Natural killer cell (primary cell): Measurements from ENCODE around the gene OXER1. TPM values are rescaled to one million over a fixed set of nuclear protein-coding genes. Genes with fewer than 3 reads are reported as not detected.

Source experiments
- ATAC-seq, 3 donors: fragments of 150-1000 bp in 2 of 3; fragments of 200-7000 bp in 1 of 3; cut with Tn5 transposase; 1 replicate in 1 of 3; 2 replicates in 2 of 3; pipeline ENCODE4 v1.10.0; 2021; ENCODE audit warnings: mild to moderate bottlenecking in 2 of 3, moderate library complexity in 2 of 3
- DNase-seq, 2 donors: peaks; one replicate each; pipeline versions ENCODE4 v3.0.0 to v3.0.0-alpha.2; 2013 to 2021; ENCODE audit warnings: mixed read lengths in 1 of 2
- H3K27ac ChIP-seq: one replicate; pipeline ENCODE4 v1.5.1; 2013; ENCODE audit warnings: mild to moderate bottlenecking, low read length
- H3K27me3 ChIP-seq: one replicate; pipeline ENCODE4 v1.6.1; 2013; ENCODE audit warnings: low read length; ENCODE audit not compliant: control insufficient read depth, insufficient read depth
- H3K36me3 ChIP-seq: one replicate; pipeline ENCODE4 v1.6.1; 2013; ENCODE audit warnings: low read length; ENCODE audit not compliant: control insufficient read depth, insufficient read depth
- H3K4me1 ChIP-seq: one replicate; pipeline ENCODE4 v1.6.1; 2013; ENCODE audit warnings: low read length; ENCODE audit not compliant: control insufficient read depth, insufficient read depth
- H3K4me3 ChIP-seq: one replicate; pipeline ENCODE4 v1.5.1; 2013; ENCODE audit warnings: low read length
- H3K9me3 ChIP-seq: one replicate; pipeline ENCODE4 v1.6.1; 2013; ENCODE audit warnings: low read length; ENCODE audit not compliant: control insufficient read depth, insufficient read depth
- H3K27ac Mint-ChIP-seq, 2 donors: one replicate each; pipeline ENCODE4 v1.8.0; 2022; ENCODE audit warnings: mild to moderate bottlenecking in 2 of 2, mixed read lengths in 2 of 2, moderate library complexity in 1 of 2
- H3K27me3 Mint-ChIP-seq, 2 donors: one replicate each; pipeline ENCODE4 v1.8.0; 2022; ENCODE audit warnings: low read depth in 2 of 2, mixed read lengths in 2 of 2
- H3K36me3 Mint-ChIP-seq: one replicate; pipeline ENCODE4 v1.8.0; 2022; ENCODE audit warnings: mixed read lengths
- H3K4me1 Mint-ChIP-seq, 2 donors: one replicate each; pipeline ENCODE4 v1.8.0; 2022; ENCODE audit warnings: mixed read lengths in 2 of 2
- H3K4me3 Mint-ChIP-seq: one replicate; pipeline ENCODE4 v1.8.0; 2022; ENCODE audit warnings: mild to moderate bottlenecking, moderate library complexity, mixed read lengths
- H3K9me3 Mint-ChIP-seq, 2 donors: one replicate each; pipeline ENCODE4 v1.8.0; 2022; ENCODE audit warnings: mixed read lengths in 2 of 2
- WGBS: methylation state at CpG from one replicate; pipeline ENCODE4 v1.1.7; 2013; ENCODE audit warnings: missing lambda C conversion rate; ENCODE audit not compliant: insufficient coverage; 5-methylcytosine and 5-hydroxymethylcytosine counted together
- intact Hi-C: fragments of 100-400 bp; cut with micrococcal nuclease; formaldehyde crosslinking; loops from one replicate; pipeline ENCODE4 v1.14.2; 2022
- total RNA-seq, 4 donors: library from RNA; stranded (reverse); fragments of 120-200 nt in 1 of 4; gene quantifications; one replicate each; pipeline versions ENCODE4 v1.2.3 to v1.2.4, GENCODE V29; 2013 to 2022
- TF ChIP-seq, protein P1 (sequence below): fragments of 200-600 bp; IDR thresholded peaks from one replicate; pipeline ENCODE4 v1.8.0; 2022; ENCODE audit warnings: antibody characterized with exemption

The OXER1 gene
- total RNA-seq, 3 donors from 2014 or later (not counting 1 experiment from before 2014, with no cell fraction given) = 0.19 to 2.7 (median 0.41) TPM

- ATAC-seq = no peak
- Mint-ChIP-seq H3K9me3 (no peaks in the 10 kb centered on the region), H3K27me3 (no peaks in the 10 kb centered on the region), H3K36me3 (no peaks in the 10 kb centered on the region), H3K27ac (no peak overlapping the region), H3K4me3 (no peak overlapping the region), H3K4me1 (no peaks in the 10 kb centered on the region)
- intact Hi-C loops = no loop called here
- TF ChIP-seq, protein P1, sequence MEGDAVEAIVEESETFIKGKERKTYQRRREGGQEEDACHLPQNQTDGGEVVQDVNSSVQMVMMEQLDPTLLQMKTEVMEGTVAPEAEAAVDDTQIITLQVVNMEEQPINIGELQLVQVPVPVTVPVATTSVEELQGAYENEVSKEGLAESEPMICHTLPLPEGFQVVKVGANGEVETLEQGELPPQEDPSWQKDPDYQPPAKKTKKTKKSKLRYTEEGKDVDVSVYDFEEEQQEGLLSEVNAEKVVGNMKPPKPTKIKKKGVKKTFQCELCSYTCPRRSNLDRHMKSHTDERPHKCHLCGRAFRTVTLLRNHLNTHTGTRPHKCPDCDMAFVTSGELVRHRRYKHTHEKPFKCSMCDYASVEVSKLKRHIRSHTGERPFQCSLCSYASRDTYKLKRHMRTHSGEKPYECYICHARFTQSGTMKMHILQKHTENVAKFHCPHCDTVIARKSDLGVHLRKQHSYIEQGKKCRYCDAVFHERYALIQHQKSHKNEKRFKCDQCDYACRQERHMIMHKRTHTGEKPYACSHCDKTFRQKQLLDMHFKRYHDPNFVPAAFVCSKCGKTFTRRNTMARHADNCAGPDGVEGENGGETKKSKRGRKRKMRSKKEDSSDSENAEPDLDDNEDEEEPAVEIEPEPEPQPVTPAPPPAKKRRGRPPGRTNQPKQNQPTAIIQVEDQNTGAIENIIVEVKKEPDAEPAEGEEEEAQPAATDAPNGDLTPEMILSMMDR = no peak
- 92% methylated on average over 1 of the region's 1 CpG for WGBS
- H3K27me3 ChIP-seq = no peaks in the 10 kb centered on the region
- no peaks in the 10 kb centered on the region for H3K9me3 ChIP-seq
- no peak overlapping the region for H3K4me3 ChIP-seq
- no peaks in the 10 kb centered on the region for H3K36me3 ChIP-seq
- no peak for DNase-seq
- H3K27ac ChIP-seq = no peak overlapping the region
- no peaks in the 10 kb centered on the region for H3K4me1 ChIP-seq
These were observed 17.2 kb upstream of the OXER1 start for GRCh38 chr2:42781181-42781580.

DNA sequence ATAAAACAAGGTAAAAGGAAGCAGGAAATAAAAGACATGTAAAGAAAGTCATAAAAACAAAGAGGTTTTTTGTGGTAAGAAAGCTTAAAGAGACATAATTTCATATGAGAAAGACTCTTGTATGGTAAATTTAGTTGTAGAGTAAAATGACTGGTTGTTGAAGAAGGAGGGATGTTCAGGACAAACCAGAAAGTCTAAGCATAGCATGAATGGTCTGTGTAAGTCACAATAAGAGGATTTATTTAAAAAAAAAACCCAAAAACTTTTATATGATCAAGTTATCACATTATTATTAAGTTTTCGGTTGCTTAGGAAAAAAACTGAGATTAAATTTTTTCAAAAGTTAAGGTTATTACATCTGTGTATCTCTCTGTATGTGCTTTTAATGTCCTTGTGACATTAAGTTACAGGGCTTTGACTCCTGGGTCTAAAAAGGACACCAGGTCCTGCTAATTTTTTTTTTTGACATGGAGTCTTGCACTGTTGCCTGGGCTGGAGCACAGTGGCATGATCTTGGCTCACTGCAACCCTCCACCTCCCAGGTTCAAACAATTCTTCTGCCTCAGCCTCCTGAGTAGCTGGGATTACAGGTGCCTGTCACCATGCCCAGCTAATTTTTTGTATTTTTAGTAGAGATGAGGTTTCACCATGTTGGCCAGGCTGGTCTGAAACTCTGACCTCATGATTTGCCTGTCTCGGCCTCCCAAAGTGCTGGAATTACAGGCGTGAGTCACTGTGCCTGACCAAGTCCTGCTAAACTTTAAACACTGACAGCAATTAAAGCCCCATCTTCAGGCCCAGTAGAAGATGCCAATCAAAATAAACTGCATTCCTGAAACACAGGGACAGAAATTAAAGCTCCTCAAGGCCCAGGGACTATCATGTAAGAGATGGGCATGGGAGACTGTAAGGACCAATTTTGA is 14.2 kb upstream of the OXER1 start:
- Histone ChIP-seq H3K27me3 (no peaks in the 10 kb centered on the region), H3K4me1 (no peaks in the 10 kb centered on the region), H3K4me3 (no peak overlapping the region), H3K9me3 (no peaks in the 10 kb centered on the region), H3K27ac (no peak overlapping the region), H3K36me3 (no peaks in the 10 kb centered on the region)
- DNase-seq = no peak
- Mint-ChIP-seq H3K36me3 (no peaks in the 10 kb centered on the region), H3K4me3 (no peak overlapping the region), H3K4me1 (peaks cover 0 to 11% of the 10 kb centered on the region in 2 donors), H3K9me3 (no peaks in the 10 kb centered on the region), H3K27me3 (no peaks in the 10 kb centered on the region), H3K27ac (no peak overlapping the region)
- intact Hi-C loops = no loop called here
- WGBS = 96% methylated on average over 3 of the region's 3 CpGs
- no peak for ATAC-seq
- TF ChIP-seq, protein P1 = no peak

GRCh38 chr2:42775810-42776209 is 11.9 kb upstream of the OXER1 start:
- Histone ChIP-seq H3K27ac (no peak overlapping the region), H3K4me3 (no peak overlapping the region), H3K9me3 (no peaks in the 10 kb centered on the region), H3K36me3 (no peaks in the 10 kb centered on the region), H3K4me1 (no peaks in the 10 kb centered on the region), H3K27me3 (no peaks in the 10 kb centered on the region)
- WGBS = 11% methylated on average over 3 of the region's 3 CpGs
- peak overlapping the region in 1 of 2 donors; percentile 23 for H3K27ac Mint-ChIP-seq
- H3K4me1 Mint-ChIP-seq = peaks cover 0 to 11% of the 10 kb centered on the region in 2 donors
- no peak for DNase-seq
- H3K27me3 Mint-ChIP-seq = no peaks in the 10 kb centered on the region
- H3K9me3 Mint-ChIP-seq = no peaks in the 10 kb centered on the region
- H3K36me3 Mint-ChIP-seq = no peaks in the 10 kb centered on the region
- no peak overlapping the region for H3K4me3 Mint-ChIP-seq
- no peak for ATAC-seq
- intact Hi-C loops = no loop called here
- TF ChIP-seq, protein P1 = no peak
